Measurements from ENCODE around the gene PNCK.

- no peak for TF ChIP-seq EZH2phosphoT487 (IDR thresholded peaks at IDR 0.05; ENCODE audit: insufficient read depth, low read depth)
- TF ChIP-seq EZH2 (IDR thresholded peaks at IDR 0.05; ENCODE audit: insufficient read depth, poor library complexity, severe bottlenecking): no peak
These were observed 27.4 kb upstream of the PNCK start for GRCh38 chrX:153700967-153701366.
